HepG2 (cell line): Measurements from ENCODE around the gene TRIM37. TPM values are rescaled to one million over a fixed set of nuclear protein-coding genes. Genes with fewer than 3 reads are reported as not detected.
A peak's percentile ranks its signal among the peaks of the same experiment; 100 is the strongest.

Source experiments
- CEBPG ChIP-seq: IDR thresholded peaks from 2 replicates; pipeline ENCODE4 v1.6.1; 2016
- HDAC6 ChIP-seq: fragments of 200-600 bp; sonication (generic); IDR thresholded peaks from 2 replicates; pipeline ENCODE4 v1.7.0; 2017; ENCODE audit warnings: mild to moderate bottlenecking, antibody characterized with exemption, low read length, low read depth
- KAT8 ChIP-seq: IDR thresholded peaks from 2 replicates; pipeline ENCODE4 v1.6.1; 2016; ENCODE audit warnings: missing genetic modification reagents, missing compliant biosample characterization
- MEF2D ChIP-seq: sonication (generic); formaldehyde crosslinking; IDR thresholded peaks from 2 replicates; pipeline ENCODE4 v1.5.1; 2020; ENCODE audit warnings: mild to moderate bottlenecking, missing genetic modification reagents
- MEIS2 ChIP-seq: sonication (generic); formaldehyde crosslinking; IDR thresholded peaks from 2 replicates; pipeline ENCODE4 v1.9.0; 2021; ENCODE audit warnings: mild to moderate bottlenecking, missing genetic modification reagents
- MTF1 ChIP-seq: sonication (generic); formaldehyde crosslinking; IDR thresholded peaks from 2 replicates; pipeline ENCODE4 v1.5.0; 2020; ENCODE audit warnings: missing genetic modification reagents
- NFATC3 ChIP-seq: sonication (generic); formaldehyde crosslinking; IDR thresholded peaks from 2 replicates; pipeline ENCODE4 v1.5.1; 2020; ENCODE audit warnings: mild to moderate bottlenecking, missing genetic modification reagents
- PAX8 ChIP-seq: sonication (generic); formaldehyde crosslinking; IDR thresholded peaks from 2 replicates; pipeline ENCODE4 v1.8.0; 2022; ENCODE audit warnings: mild to moderate bottlenecking, missing genetic modification reagents, borderline replicate concordance
- RXRB ChIP-seq: IDR thresholded peaks from 2 replicates; pipeline ENCODE4 v1.6.1; 2016; ENCODE audit warnings: borderline replicate concordance, missing genetic modification reagents, missing compliant biosample characterization
- SALL1 ChIP-seq: sonication (generic); formaldehyde crosslinking; IDR thresholded peaks from 2 replicates; pipeline ENCODE4 v1.8.0; 2022; ENCODE audit warnings: mild to moderate bottlenecking, missing genetic modification reagents
- SKI ChIP-seq: fragments of 450-650 bp; IDR thresholded peaks from one replicate; pipeline ENCODE4 v1.6.1; 2018; ENCODE audit warnings: mild to moderate bottlenecking; ENCODE audit not compliant: partially characterized antibody
- ZNF460 ChIP-seq: sonication (generic); formaldehyde crosslinking; IDR thresholded peaks from 2 replicates; pipeline ENCODE4 v1.5.1; 2020; ENCODE audit warnings: missing genetic modification reagents, mild to moderate bottlenecking, borderline replicate concordance
- polyA plus RNA-seq, 8 experiments: library from polyadenylated mRNA; depleted of rRNA in 3 of 8; stranded (reverse) in 7 of 8; unstranded in 1 of 8; fragments of >200 nt; fragmentation: Illumina TruSeq in 4 of 8; extraction: Trizol in 4 of 8; gene quantifications; 2 replicates each; pipeline versions ENCODE4 v1.2.1 to v1.2.3, GENCODE V29; 2011 to 2016; ENCODE audit warnings: low read depth in 4 of 8, missing spikeins in 1 of 8, mixed read lengths in 1 of 8; ENCODE audit not compliant: insufficient read depth in 1 of 8
- total RNA-seq, 5 experiments: library from RNA; depleted of rRNA; stranded (reverse); fragments of >200 nt; fragmentation: Illumina TruSeq; extraction: Trizol; gene quantifications; 2 replicates each; pipeline ENCODE4 v1.2.3, GENCODE V29; 2016; ENCODE audit warnings: low read depth in 1 of 5
- TF ChIP-seq, protein P1 (sequence below): sonication (generic); formaldehyde crosslinking; IDR thresholded peaks from 2 replicates; pipeline ENCODE4 v1.4.0; 2020; ENCODE audit warnings: mild to moderate bottlenecking, missing genetic modification reagents
- TF ChIP-seq, protein P2 (sequence below): sonication (generic); formaldehyde crosslinking; IDR thresholded peaks from 2 replicates; pipeline ENCODE4 v1.4.0; 2020; ENCODE audit warnings: missing genetic modification reagents
- TF ChIP-seq, protein P3 (sequence below): IDR thresholded peaks from 2 replicates; pipeline ENCODE4 v1.6.1; 2016
- TF ChIP-seq, protein P4 (sequence below): sonication (generic); formaldehyde crosslinking; IDR thresholded peaks from 2 replicates; pipeline ENCODE4 v1.4.0; 2020; ENCODE audit warnings: low read depth, mild to moderate bottlenecking, missing genetic modification reagents
- TF ChIP-seq, protein P5 (sequence below): sonication (generic); formaldehyde crosslinking; conservative IDR thresholded peaks from 2 replicates; pipeline ENCODE4 v1.4.0; 2020; ENCODE audit warnings: missing genetic modification reagents
- TF ChIP-seq, protein P6 (sequence below): fragments of 450-650 bp; IDR thresholded peaks from 2 replicates; pipeline ENCODE4 v1.6.1; 2016

Gene TRIM37
- total and polyA plus RNA-seq, 2 of the 13 experiments (the other 11 are each of a cell fraction or from before 2014, with no cell fraction given): 12.4 to 39.1 TPM

DNA sequence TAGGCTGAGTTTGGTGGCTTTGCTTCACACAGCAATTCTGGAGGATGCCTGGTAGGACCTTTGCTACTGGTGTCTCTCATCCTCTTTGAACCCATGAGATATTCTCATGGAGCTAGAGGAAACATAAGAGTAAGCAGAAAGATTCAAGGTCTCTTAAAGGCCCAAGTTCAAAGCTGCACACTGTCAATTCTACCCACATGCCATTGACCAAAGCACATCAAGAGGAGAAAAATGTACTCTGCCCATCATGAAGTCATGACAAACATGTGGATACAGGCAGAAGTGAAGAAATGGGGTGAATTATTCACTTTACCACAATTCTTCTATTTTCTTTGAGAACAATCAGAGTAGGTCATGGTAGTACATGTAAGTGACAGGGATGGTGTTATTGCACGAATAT is 35.2 kb upstream of the TRIM37 start (continued):
- TF ChIP-seq MEIS2 (CRISPR knock-in tag) (no peak), SKI (peak; percentile 96), HDAC6 (no peak), KAT8 (no peak), RXRB (CRISPR knock-in tag) (peak; percentile 52; the same call in 1 of the 2 replicates), MEF2D (0 out of 2 replicates have a peak, but pooled peaks have one; percentile 41), NFATC3 (CRISPR knock-in tag) (no peak), ZNF460 (CRISPR knock-in tag) (no peak), CEBPG (CRISPR knock-in tag) (no peak), SALL1 (CRISPR knock-in tag) (peak; percentile 23; the same call in 1 of the 2 replicates), PAX8 (CRISPR knock-in tag) (no peak), MTF1 (no peak)
- TF ChIP-seq, protein P1, sequence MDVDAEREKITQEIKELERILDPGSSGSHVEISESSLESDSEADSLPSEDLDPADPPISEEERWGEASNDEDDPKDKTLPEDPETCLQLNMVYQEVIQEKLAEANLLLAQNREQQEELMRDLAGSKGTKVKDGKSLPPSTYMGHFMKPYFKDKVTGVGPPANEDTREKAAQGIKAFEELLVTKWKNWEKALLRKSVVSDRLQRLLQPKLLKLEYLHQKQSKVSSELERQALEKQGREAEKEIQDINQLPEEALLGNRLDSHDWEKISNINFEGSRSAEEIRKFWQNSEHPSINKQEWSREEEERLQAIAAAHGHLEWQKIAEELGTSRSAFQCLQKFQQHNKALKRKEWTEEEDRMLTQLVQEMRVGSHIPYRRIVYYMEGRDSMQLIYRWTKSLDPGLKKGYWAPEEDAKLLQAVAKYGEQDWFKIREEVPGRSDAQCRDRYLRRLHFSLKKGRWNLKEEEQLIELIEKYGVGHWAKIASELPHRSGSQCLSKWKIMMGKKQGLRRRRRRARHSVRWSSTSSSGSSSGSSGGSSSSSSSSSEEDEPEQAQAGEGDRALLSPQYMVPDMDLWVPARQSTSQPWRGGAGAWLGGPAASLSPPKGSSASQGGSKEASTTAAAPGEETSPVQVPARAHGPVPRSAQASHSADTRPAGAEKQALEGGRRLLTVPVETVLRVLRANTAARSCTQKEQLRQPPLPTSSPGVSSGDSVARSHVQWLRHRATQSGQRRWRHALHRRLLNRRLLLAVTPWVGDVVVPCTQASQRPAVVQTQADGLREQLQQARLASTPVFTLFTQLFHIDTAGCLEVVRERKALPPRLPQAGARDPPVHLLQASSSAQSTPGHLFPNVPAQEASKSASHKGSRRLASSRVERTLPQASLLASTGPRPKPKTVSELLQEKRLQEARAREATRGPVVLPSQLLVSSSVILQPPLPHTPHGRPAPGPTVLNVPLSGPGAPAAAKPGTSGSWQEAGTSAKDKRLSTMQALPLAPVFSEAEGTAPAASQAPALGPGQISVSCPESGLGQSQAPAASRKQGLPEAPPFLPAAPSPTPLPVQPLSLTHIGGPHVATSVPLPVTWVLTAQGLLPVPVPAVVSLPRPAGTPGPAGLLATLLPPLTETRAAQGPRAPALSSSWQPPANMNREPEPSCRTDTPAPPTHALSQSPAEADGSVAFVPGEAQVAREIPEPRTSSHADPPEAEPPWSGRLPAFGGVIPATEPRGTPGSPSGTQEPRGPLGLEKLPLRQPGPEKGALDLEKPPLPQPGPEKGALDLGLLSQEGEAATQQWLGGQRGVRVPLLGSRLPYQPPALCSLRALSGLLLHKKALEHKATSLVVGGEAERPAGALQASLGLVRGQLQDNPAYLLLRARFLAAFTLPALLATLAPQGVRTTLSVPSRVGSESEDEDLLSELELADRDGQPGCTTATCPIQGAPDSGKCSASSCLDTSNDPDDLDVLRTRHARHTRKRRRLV (CRISPR knock-in tag): no peak
- TF ChIP-seq, protein P2, sequence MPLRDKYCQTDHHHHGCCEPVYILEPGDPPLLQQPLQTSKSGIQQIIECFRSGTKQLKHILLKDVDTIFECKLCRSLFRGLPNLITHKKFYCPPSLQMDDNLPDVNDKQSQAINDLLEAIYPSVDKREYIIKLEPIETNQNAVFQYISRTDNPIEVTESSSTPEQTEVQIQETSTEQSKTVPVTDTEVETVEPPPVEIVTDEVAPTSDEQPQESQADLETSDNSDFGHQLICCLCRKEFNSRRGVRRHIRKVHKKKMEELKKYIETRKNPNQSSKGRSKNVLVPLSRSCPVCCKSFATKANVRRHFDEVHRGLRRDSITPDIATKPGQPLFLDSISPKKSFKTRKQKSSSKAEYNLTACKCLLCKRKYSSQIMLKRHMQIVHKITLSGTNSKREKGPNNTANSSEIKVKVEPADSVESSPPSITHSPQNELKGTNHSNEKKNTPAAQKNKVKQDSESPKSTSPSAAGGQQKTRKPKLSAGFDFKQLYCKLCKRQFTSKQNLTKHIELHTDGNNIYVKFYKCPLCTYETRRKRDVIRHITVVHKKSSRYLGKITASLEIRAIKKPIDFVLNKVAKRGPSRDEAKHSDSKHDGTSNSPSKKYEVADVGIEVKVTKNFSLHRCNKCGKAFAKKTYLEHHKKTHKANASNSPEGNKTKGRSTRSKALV (CRISPR knock-in tag): no peak
- TF ChIP-seq, protein P3, sequence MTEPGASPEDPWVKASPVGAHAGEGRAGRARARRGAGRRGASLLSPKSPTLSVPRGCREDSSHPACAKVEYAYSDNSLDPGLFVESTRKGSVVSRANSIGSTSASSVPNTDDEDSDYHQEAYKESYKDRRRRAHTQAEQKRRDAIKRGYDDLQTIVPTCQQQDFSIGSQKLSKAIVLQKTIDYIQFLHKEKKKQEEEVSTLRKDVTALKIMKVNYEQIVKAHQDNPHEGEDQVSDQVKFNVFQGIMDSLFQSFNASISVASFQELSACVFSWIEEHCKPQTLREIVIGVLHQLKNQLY (CRISPR knock-in tag): peak; percentile 27; the same call in 1 of the 2 replicates
- TF ChIP-seq, protein P4, sequence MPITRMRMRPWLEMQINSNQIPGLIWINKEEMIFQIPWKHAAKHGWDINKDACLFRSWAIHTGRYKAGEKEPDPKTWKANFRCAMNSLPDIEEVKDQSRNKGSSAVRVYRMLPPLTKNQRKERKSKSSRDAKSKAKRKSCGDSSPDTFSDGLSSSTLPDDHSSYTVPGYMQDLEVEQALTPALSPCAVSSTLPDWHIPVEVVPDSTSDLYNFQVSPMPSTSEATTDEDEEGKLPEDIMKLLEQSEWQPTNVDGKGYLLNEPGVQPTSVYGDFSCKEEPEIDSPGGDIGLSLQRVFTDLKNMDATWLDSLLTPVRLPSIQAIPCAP (CRISPR knock-in tag): no peak
- TF ChIP-seq, protein P5, sequence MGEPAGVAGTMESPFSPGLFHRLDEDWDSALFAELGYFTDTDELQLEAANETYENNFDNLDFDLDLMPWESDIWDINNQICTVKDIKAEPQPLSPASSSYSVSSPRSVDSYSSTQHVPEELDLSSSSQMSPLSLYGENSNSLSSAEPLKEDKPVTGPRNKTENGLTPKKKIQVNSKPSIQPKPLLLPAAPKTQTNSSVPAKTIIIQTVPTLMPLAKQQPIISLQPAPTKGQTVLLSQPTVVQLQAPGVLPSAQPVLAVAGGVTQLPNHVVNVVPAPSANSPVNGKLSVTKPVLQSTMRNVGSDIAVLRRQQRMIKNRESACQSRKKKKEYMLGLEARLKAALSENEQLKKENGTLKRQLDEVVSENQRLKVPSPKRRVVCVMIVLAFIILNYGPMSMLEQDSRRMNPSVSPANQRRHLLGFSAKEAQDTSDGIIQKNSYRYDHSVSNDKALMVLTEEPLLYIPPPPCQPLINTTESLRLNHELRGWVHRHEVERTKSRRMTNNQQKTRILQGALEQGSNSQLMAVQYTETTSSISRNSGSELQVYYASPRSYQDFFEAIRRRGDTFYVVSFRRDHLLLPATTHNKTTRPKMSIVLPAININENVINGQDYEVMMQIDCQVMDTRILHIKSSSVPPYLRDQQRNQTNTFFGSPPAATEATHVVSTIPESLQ: no peak
- TF ChIP-seq, protein P6, sequence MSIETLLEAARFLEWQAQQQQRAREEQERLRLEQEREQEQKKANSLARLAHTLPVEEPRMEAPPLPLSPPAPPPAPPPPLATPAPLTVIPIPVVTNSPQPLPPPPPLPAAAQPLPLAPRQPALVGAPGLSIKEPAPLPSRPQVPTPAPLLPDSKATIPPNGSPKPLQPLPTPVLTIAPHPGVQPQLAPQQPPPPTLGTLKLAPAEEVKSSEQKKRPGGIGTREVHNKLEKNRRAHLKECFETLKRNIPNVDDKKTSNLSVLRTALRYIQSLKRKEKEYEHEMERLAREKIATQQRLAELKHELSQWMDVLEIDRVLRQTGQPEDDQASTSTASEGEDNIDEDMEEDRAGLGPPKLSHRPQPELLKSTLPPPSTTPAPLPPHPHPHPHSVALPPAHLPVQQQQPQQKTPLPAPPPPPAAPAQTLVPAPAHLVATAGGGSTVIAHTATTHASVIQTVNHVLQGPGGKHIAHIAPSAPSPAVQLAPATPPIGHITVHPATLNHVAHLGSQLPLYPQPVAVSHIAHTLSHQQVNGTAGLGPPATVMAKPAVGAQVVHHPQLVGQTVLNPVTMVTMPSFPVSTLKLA: peak; percentile 34; the same call in 1 of the 2 replicates
